ENCODE results near the gene NHSL2.

DNA sequence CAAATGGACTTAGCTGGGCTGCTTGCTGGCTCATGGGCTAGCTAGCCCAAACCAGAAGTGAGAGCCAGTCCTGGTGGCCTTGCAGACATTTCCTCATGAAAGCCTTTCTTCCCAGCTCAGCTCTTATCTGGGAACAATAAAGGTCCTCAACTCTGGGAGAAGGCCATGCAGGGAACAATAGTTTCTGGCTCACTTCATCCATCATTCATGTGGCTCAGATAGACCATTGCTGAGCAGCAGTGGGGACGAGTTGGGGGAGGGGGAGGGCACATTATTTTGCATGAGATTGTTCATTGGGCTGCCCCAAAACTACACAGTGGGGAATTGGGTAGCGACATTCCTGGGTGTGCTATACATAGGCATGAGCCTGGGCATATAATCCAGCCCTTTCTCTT is 47.6 kb downstream of the NHSL2 start:
- no peak for TF ChIP-seq EZH2 (IDR thresholded peaks at IDR 0.05; ENCODE audit: borderline replicate concordance, low read depth, low read length, poor library complexity, severe bottlenecking)
- TF ChIP-seq, protein P1, sequence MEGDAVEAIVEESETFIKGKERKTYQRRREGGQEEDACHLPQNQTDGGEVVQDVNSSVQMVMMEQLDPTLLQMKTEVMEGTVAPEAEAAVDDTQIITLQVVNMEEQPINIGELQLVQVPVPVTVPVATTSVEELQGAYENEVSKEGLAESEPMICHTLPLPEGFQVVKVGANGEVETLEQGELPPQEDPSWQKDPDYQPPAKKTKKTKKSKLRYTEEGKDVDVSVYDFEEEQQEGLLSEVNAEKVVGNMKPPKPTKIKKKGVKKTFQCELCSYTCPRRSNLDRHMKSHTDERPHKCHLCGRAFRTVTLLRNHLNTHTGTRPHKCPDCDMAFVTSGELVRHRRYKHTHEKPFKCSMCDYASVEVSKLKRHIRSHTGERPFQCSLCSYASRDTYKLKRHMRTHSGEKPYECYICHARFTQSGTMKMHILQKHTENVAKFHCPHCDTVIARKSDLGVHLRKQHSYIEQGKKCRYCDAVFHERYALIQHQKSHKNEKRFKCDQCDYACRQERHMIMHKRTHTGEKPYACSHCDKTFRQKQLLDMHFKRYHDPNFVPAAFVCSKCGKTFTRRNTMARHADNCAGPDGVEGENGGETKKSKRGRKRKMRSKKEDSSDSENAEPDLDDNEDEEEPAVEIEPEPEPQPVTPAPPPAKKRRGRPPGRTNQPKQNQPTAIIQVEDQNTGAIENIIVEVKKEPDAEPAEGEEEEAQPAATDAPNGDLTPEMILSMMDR (conservative IDR thresholded peaks at IDR 0.05; ENCODE audit: low read depth, low read length): no peak

All from A673 (cell line).